K562 treated with DMSO at 1 percent for 48 hours (cell line): ENCODE measurements around the gene BBIP1. TPM values are rescaled to one million over a fixed set of nuclear protein-coding genes. Genes with fewer than 3 reads are reported as not detected.

Source experiments
- total RNA-seq: library from RNA; unstranded; fragments of 300-600 nt; gene quantifications from 2 replicates; pipeline ENCODE4 v1.2.3, GENCODE V29; 2022; ENCODE audit warnings: low replicate concordance; ENCODE audit errors: extremely low read depth

The BBIP1 gene
- not detected in 2 replicates for total RNA-seq

GRCh38 chr10:110918643-110919348 lies at the start of gene BBIP1:
Gene BBIP1, minus strand, starts transcription at chr10:110919180. Its CDS starts 1,023 bp downstream, at chr10:110918157.

GRCh38 chr10:110919349-110919931 lies 460 bp upstream of the BBIP1 start, which contains the start of gene SHOC2:
Gene SHOC2, plus strand, starts transcription at chr10:110919604. Its CDS starts 44,755 bp downstream, at chr10:110964359.

GRCh38 chr10:110871298-110872084 lies 47.5 kb downstream of the BBIP1 start, which contains the start of gene PDCD4:
Gene PDCD4, plus strand, starts transcription at chr10:110871928. Its CDS starts 4,100 bp downstream, at chr10:110876028.

Other genes with a start within 250 kb of the BBIP1 start
- gene PDCD4, start 47.3 kb downstream of the BBIP1 start, total RNA-seq = not detected in 2 replicates
- not detected in 2 replicates for gene SHOC2, start 424 bp upstream of the BBIP1 start, total RNA-seq
- gene ADRA2A, start 157.8 kb upstream of the BBIP1 start, total RNA-seq = not detected in 2 replicates